Measurements from ENCODE around the gene ALOX12B. TPM values are rescaled to one million over a fixed set of nuclear protein-coding genes. Genes with fewer than 3 reads are reported as not detected.
A peak's percentile ranks its signal among the peaks of the same experiment; 100 is the strongest.

The ALOX12B gene
- total RNA-seq, 1 donor from 2014 or later, result 1.7 TPM

- Mint-ChIP-seq H3K4me3 (ENCODE audit: unreplicated experiment) (no peak overlapping the region), H3K36me3 (ENCODE audit: low read depth, unreplicated experiment) (peaks cover 4% of the 10 kb centered on the region), H3K27me3 (ENCODE audit: unreplicated experiment) (peaks cover 21% of the 10 kb centered on the region), H3K9me3 (ENCODE audit: unreplicated experiment) (no peaks in the 10 kb centered on the region), H3K27ac (ENCODE audit: unreplicated experiment) (no peak overlapping the region), H3K4me1 (ENCODE audit: unreplicated experiment) (peaks cover 11% of the 10 kb centered on the region)
- no peak for TF ChIP-seq CTCF (IDR thresholded peaks at IDR 0.05; ENCODE audit: unreplicated experiment)
- no peak for DNase-seq (ENCODE audit: low spot score)
Measured at GRCh38 chr17:8105957-8106398, 18.5 kb upstream of the ALOX12B start.

DNA sequence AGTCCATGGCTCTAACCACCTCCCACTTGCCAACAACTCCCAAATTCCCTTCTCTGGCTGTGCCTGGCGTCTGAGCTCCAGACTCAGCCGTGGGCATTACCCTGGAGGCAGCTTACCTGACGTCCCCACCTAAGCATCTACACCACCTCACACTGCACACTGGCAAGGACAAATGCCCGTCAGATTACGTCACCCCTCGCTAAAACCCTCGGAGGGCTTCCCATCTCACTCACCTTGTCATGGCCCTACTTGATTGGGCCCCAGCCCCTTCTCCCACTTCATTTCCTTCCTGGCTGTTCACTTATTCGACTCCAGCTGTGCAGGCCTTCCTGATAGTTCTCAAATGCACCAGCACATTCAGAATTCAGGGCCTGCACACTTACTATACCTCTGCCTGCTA lies 17.4 kb upstream of the ALOX12B start:
- H3K4me3 Mint-ChIP-seq (ENCODE audit: unreplicated experiment), result no peak overlapping the region
- peaks cover 6% of the 10 kb centered on the region for H3K4me1 Mint-ChIP-seq (ENCODE audit: unreplicated experiment)
- peaks cover 4% of the 10 kb centered on the region for H3K36me3 Mint-ChIP-seq (ENCODE audit: low read depth, unreplicated experiment)
- H3K9me3 Mint-ChIP-seq (ENCODE audit: unreplicated experiment), result no peaks in the 10 kb centered on the region
- peaks cover 17% of the 10 kb centered on the region for H3K27me3 Mint-ChIP-seq (ENCODE audit: unreplicated experiment)
- peak overlapping the region; percentile 3 for H3K27ac Mint-ChIP-seq (ENCODE audit: unreplicated experiment)
- TF ChIP-seq CTCF (IDR thresholded peaks at IDR 0.05; ENCODE audit: unreplicated experiment), result no peak
- DNase-seq (ENCODE audit: low spot score), result no peak

DNA sequence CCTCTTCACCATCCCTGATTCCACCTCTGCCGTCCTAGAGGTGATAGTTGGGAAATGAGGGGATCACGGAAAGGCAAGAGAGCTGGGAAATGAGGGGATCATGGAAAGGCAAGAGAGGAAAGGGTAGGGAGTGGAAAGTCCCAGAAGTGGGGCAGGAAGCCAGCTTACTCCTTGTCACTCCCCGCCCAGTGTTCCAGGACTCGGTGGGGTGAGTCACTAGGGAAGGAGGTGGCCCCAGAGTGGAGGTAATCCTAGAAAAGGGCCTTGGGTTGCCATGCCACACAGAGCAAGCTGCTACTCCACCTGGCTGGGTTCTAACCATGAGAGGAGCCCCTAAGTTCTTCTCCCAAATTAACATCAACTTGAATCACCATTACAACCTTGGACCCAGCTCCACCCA lies 16.0 kb upstream of the ALOX12B start:
- no peak overlapping the region for H3K4me3 Mint-ChIP-seq (ENCODE audit: unreplicated experiment)
- H3K27me3 Mint-ChIP-seq (ENCODE audit: unreplicated experiment), result peaks cover 15% of the 10 kb centered on the region
- peaks cover 6% of the 10 kb centered on the region for H3K4me1 Mint-ChIP-seq (ENCODE audit: unreplicated experiment)
- H3K9me3 Mint-ChIP-seq (ENCODE audit: unreplicated experiment), result no peaks in the 10 kb centered on the region
- DNase-seq (ENCODE audit: low spot score), result no peak
- H3K27ac Mint-ChIP-seq (ENCODE audit: unreplicated experiment), result no peak overlapping the region
- TF ChIP-seq CTCF (IDR thresholded peaks at IDR 0.05; ENCODE audit: unreplicated experiment), result no peak
- peaks cover 4% of the 10 kb centered on the region for H3K36me3 Mint-ChIP-seq (ENCODE audit: low read depth, unreplicated experiment)

DNA sequence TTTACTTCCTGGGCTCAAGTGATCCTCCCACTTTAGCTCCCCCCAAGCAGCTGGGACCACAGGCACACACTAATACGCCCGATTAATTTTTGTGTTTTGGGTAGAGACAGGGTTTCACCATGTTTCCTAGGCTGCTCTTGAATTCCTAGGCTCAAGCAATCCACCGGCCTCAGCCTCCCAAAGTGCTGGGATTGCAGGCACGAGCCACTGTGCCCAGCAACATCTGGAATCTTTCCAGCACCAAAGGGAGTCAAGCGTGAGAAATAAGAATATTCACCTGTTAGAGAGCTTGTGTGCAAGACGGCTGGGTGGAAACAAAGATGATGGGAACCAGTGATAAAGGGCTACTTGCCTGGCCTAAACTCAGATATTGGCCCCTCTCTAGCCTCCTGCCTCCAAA lies 14.2 kb upstream of the ALOX12B start:
- TF ChIP-seq CTCF (IDR thresholded peaks at IDR 0.05; ENCODE audit: unreplicated experiment), result no peak
- Mint-ChIP-seq H3K27ac (ENCODE audit: unreplicated experiment) (no peak overlapping the region), H3K4me1 (ENCODE audit: unreplicated experiment) (peaks cover 6% of the 10 kb centered on the region), H3K36me3 (ENCODE audit: low read depth, unreplicated experiment) (peaks cover 4% of the 10 kb centered on the region), H3K27me3 (ENCODE audit: unreplicated experiment) (peaks cover 14% of the 10 kb centered on the region), H3K4me3 (ENCODE audit: unreplicated experiment) (no peak overlapping the region), H3K9me3 (ENCODE audit: unreplicated experiment) (no peaks in the 10 kb centered on the region)
- DNase-seq (ENCODE audit: low spot score), result no peak

DNA sequence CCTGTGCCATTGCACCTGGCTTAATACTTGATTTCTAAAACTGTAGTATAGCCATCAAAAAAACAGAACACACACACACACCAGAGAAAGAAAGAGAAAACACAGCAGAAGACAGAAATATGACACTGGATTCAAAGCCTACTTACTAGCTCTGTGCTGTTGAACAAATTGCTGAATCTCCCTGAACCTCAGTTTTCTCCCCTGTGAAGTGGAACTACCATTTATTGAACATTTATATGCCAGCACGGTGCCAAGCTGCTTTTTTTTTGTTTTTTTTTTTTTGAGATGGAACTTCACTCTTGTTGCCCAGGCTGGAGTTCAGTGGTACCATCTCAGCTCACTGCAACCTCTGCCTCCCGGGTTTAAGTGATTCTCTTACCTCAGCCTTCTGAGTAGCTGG lies 13.2 kb upstream of the ALOX12B start:
- no peak overlapping the region for H3K4me3 Mint-ChIP-seq (ENCODE audit: unreplicated experiment)
- H3K27me3 Mint-ChIP-seq (ENCODE audit: unreplicated experiment), result peaks cover 11% of the 10 kb centered on the region
- H3K36me3 Mint-ChIP-seq (ENCODE audit: low read depth, unreplicated experiment), result peaks cover 4% of the 10 kb centered on the region
- H3K4me1 Mint-ChIP-seq (ENCODE audit: unreplicated experiment), result peaks cover 6% of the 10 kb centered on the region
- TF ChIP-seq CTCF (IDR thresholded peaks at IDR 0.05; ENCODE audit: unreplicated experiment), result no peak
- H3K27ac Mint-ChIP-seq (ENCODE audit: unreplicated experiment), result no peak overlapping the region
- H3K9me3 Mint-ChIP-seq (ENCODE audit: unreplicated experiment), result no peaks in the 10 kb centered on the region
- DNase-seq (ENCODE audit: low spot score), result no peak

Measured in endothelial cell (in vitro differentiated cells).